Measurements from ENCODE around the gene MCOLN3.
"Not testable (repeated sequence)": the region's sequence is repeated elsewhere in the genome, so short reads cannot be mapped to it uniquely, and the experiment has no call there.

MCOLN3 gene

DNA sequence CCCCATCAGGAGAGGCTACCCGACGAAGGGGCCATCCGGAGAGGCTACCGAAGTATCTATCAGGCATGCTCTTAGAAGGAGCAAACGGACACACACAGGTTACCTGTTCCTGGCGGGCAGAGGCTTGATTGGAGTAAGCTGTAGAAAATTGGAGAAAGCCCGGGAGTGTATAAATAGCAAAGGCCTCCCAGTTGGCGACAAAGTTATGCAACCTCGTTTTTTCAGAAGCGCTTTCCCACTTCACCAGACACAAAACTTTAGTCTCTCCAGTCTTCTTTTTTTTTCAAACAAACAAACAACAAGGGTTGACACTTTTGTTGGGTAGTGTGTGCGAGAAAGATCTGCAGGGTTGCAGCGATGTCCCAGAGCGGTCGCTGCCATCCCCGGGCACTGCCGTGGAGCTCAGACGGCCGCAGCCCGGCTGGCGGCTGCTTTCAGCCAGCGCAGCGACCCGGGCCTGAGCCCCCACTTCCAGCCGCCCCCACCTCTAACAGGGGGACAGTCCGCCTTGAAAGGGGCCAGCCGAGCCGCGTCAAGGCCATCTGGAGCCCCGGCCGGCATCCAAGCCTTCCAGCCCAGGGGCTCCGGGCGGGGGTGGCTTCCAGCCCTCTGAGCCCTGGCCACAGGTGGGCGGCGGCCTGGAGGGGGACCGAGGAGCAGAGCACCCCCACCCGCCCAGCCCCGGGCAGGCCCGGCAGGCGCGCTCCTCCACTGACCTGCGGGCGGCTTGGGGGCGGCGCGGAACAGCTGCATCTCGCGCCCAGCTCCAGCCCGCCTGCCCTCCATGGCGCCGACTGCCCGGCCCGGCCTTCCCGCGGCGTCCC lies 616 bp downstream of the MCOLN3 start:
- DNase-seq: no peak

DNA sequence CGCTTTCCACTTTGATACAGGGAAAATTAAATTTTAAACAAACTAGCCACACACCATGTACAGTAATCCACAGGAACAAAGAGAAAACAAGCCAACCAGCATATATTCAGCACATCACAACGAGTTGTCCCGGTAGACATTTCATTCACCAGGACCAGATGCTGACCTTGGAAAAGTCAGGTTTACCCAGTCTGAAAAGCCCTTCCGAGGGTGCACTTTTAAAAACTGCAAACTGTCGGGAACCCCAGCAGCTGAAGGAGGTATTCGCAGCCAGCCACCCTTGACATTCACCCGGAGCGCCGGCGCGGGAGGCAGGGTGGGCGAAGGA lies 1.2 kb downstream of the MCOLN3 start:
- DNase-seq: no peak

DNA sequence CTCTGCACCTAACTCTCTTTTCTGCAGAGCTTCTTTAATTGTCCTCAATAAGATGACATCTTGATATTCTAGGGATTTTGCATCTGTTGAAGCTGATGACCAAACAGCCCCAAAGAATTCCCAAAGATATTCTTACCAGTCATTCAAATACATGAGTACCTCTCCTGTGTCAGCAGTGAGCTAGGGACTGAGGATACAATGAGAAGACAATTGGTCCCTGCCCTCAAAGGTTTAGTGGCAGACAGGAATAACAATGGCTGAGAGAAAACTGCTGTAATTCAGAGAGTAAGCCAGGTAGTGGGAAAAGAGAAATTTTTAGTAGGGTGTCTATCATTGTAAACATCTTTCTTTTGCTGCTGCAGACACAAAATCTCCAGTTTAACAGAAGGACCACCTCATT lies 5.9 kb downstream of the MCOLN3 start:
- no peak for DNase-seq

DNA sequence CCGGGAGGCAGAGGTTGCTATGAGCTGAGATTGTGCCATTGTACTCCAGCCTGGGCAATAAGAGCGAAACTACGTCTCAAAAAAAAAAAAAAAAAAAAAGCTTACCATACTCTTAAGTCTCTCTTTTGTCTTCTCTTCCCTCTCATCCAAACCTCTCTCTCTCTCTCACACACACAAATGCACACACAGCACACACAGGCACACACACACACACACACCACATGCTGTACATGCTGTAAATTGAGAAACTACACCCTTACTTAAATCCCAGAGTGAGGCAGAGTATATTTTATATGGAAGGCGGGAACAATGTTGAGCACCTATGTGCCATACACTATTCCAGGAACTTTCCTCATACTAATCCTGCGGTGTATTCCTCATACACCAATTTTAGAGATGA lies 6.5 kb downstream of the MCOLN3 start:
- DNase-seq: no peak

DNA sequence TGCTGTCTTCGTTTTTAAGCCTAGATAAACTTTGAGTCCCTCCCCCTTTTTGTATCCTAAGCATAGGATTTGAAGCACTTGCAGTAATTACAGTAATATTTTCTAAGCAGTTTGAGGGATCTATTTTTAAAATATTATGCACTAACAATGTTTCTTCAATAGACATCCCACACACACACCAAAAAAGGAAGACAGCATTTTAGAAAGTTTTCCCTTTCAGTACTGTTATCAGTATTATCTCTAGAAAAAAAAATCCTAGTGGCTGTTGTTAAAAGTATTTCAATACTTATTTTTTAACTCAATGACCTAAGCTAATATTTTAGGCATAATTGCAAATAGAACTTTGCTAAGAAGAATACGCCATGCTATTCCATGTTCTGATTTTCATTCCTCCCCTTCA lies 15.1 kb downstream of the MCOLN3 start:
- DNase-seq: no peak

DNA sequence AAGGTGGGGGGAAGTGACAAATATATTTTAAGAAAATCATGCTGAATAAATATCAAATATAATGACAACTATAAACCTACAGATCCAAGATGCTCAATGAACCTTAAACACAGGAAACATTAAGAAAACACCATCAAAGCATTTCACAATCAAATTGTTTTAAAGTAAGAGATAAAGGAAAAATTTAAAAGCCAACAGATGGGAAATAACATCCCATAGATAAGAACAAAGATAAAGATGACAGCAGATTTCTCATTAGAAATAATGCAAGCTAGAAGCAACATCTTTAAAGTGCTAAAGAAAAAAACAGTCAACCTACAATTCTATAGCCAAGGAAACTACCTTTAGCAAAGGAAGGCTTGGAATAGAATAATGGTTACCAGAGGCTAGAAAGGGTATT lies 17.8 kb downstream of the MCOLN3 start:
- no peak for DNase-seq

DNA sequence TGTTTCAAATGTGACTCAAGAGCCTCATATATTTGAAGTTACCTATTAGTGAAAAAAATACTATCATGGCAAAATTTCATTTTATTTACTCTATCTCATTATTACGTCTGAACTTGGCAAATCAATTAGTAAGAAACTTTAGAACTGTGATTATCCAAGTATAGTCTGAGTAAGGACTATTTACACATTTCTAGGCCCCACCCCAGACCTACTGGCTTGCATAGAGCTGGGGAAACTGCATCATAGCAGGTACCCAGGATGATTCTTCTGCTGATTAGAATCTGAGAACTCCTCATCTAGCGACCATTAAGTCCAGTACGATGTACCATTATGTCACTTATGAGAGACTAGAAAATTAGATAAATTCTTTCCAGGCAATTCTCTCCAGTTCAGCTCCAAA lies 20.1 kb downstream of the MCOLN3 start:
- DNase-seq: no peak

DNA sequence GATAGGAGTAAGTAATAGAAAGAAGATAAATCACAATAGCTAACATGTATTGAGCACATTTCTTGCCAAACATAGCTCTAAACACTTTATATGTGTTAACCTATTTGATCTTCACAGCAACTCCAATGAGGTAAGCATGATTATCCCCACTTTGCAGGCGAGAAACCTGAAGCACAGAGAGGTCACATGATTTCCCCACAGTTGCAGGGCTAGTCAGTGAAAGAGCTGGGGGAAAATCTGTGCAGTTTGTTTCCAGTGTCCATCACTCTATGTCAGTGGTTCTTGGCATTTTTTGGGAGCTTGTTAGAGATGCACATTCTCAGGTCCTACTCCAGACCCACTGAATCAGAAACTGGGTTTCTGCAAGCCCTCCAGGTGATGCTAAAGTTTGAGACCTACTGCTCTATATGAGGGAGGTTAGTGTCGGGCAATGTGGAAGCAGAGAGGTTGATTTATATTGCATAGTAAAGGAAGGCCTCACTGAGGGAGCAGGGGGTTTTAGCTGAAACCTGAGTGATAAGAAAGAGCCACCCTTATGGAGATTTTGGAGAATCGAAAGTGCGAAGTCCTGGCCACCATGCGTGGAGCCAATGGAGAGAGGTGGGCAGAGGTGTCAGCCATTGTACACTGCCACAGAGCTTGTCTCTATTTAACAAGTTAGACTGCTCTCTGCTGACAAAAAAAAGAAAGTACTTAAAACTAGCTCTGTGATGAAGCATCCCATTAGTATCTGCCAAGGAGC lies 20.9 kb downstream of the MCOLN3 start:
- peak; percentile 14 for DNase-seq

DNA sequence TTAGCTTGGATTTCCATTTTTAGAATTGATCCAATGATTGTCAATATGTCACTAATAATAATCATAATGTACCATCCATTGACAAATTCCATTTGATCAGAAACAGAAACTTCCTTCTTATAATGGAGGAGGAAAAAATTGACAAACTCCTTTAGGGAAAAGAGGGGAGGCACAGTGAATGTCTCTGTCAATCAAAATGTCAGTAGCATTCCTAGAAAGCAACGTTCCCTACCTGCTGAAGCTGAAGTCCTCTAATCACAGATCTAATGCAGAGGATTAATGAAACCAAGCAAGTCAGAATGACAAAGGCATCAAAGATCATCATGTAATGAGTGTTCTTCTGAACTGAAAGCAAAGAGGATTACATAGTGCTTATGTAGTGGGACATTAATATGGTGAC lies 22.4 kb downstream of the MCOLN3 start:
- no peak for DNase-seq

DNA sequence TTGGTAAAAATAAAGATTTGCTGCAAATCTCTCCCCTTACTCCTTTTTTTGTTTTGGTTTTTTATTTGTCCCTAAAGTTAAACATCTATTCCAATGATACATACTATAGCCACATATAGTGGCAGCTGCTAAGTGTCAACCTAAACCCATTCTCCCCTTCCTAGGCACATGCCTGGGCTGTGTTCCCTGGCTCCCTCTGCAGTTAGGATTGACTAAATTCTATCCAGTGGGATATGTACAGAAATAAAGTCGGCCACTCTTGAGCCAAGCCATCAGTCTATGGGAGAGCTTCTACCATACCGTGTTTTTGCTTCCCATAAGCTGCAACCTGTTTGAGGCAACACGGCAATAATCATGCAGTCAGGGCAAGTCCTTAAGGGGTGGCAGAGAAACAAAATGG lies 23.6 kb downstream of the MCOLN3 start:
- DNase-seq: no peak

DNA sequence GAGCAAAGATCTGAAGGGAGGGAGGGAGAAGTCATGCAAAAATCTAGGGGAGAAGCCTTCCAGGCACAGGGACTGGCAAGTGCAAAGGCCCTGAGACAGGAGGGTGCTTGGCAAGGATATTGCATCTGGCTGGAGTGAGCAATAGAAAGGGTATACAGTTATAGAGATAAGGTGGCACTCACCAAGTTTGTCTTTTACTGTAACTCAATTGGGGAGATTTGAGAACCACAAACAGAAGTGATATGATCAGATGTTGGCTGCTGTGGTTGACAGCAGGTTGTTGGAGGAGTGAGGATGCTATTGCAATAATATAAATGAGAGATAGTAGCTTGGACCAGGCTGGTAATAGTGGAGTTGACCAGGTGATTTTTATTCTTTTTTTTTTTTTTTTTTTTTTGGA lies 25.6 kb downstream of the MCOLN3 start:
- DNase-seq: no peak

DNA sequence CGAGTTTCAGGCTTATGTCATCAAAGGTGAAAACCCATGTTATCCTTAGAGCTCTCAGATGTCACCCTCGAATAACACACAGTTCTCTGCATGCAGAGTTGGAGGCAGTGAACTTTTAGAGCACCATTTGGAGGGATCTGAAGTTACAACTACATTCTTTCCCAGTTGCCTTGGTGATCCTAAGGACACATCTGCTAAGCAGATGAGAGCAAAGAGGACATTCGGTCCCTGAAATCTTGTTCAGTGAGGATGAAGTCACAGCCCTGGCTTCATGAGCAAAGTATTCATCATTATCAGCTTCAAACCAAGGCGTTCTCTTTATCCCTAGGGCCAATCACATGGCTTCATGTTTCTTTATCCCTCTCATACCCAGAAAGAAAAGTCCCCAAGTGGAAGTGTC lies 28.3 kb downstream of the MCOLN3 start:
- DNase-seq: no peak

DNA sequence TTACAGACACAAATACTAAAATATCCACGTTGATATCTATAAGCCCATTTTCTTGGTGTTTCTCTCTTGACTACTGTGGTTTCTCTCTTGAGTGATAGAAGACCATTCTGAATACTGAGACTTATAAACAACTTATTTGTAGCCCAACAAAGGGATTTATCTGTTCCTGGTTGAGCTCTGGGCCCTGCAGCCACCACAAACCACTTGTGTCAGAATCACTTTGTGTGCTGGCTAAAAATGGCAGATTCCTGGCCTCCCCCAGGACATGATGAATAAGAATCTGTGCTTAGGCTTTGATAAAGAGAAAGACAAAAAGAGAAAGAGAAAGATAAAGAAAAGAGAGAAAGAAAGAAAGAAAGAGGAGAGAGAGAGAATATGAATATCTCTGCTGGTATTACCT lies 32.5 kb downstream of the MCOLN3 start:
- DNase-seq: no peak

DNA sequence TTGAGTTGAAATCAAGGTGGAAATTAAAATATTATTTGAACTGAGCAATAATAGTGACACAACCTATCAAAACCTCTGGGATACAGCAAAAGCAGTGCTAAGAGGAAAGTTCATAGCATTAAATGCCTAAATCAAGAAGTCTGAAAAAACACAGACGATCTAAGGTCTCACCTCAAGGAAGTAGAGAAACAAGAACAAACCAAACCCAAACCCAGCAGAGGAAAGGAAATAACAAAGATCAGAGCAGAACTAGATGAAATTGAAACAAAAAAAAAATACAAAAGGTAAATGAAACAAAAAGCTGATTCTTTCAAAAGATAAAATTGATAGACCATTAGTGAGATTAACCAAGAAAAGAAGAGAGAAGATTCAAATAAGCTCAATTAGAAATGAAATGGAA lies 42.7 kb downstream of the MCOLN3 start:
- DNase-seq: not testable (repeated sequence)

DNA sequence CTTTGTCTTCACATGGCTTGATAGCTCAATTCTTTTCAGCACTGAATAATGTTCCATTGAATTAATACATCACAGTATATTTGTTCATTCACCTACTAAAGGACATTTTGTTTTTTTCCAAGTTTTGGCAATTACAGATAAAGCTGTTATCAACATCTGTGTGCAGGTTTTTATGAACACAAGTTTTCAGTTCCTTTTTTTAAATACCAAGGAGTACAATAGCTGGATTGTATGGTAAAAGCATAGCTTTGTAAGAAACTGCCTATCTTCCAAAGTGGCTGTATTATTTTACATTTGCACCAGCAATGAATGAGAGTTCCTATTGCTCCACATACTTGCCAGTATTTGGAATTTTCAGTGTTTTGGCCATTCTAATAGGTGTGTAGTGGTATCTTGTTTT lies 46.6 kb downstream of the MCOLN3 start:
- no peak for DNase-seq

DNA sequence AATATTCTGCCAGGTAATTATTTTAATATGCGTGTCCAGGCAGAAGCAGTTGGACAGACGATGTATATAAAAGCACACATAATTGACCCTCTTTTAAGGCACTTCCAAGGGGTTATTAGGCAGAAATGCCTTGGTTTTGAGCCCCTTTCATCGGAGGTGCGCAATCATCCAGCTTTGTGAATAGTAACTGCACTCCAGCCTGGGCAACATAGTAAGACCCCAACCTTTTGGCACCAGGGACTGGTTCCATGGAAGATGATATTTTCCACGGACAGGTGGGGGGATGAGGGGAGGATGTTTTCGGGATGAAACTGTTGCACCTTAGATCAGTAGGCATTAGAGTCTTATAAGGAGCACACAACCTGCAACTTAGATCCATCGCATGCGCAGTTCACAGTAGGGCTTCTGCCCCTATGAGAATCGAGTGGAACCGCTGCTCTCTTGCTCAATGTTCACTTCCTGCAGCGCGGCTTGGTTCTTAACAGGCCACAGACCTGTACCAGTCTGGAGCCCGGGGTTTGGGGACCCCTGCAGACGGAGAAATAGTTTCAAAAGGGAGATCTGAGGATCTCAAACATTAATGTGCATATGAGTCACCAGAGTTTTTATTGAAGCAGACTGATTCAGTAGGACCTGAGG lies 49.5 kb downstream of the MCOLN3 start:
- peak; percentile 35 for DNase-seq

DNA sequence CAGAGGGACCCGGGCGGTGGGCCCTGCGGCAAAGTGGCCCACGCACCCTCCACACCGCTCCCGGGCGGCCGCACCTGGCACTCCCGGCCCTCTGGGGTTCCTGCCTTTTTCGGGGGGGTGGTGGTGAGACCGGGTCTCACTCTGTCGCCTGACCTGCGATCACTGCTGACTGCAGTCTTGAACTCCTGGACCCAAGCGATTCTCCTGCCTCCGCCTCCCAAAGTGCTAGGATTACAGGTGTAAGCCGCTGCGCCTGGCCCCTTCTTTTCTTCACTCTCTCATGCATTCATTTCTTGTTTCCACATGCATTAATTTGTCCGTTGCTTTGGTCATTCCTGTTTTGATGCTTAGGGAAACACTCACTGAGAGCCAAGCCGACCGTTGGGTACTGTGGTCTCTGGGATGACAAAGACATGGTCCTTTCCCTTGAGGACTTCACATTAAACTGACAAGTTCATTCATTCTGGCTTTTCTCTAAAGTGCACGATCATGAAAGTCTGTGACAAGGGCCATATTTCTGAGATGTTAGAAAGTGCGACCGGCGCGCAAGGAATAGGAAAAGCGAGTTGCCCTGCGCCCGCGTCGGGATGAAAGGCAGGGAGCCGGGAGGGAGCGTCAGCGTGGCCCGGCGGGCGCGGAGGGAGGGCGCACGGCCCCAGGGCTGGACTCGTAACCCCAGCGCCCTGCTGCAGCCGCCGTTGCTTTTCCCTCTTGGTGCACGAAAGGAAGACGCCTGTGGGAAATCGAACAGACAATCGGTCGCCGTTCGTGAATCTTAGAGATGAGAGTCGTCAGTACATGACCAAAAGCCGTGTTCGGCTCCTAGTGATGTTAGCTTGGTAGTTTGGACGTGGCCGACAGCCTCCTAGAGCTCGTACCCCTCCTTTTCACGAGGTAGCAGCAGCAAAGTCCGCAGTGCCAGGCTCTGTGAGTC lies 50.4 kb downstream of the MCOLN3 start:
- no peak for DNase-seq

DNA sequence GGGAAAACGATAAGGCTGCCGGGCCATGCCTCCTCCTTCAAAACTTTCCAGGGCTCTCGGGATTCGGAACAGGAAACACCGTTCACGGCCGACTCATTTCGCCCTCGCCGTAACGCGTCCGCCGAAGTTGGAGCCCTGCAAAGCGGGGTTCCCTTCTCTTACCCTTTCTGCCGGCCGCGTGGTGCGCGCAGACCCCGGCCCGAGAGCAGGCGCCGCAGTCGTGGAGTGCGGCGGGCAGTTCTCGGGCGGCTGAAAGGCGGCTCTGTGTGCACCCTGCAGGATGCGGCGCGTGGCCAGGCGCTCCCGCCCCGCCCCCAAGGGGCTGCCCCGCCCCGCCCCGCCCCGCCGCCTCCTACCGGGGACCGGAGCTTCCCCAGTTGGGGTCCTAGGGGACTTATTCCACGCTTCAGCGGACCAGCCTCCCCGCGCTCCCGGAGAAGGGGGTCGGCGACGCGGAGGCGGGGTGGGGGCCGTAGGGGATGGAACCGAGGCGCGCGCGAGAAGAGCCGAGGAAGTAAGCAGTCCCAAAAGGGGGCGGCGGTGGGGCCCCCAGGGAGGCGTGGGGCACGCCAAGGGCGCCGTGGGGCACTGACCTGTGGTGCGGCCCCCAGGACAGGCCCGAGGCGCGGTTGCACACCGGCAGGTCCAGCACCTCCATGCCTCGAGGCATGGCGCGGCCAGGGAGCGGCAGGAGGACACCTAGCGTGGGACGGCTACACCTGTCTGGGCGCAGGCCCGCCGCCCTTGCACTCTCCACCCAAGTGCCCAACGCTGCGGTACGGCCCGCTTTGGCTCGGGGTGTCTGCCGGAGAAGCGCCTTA lies 51.2 kb downstream of the MCOLN3 start, which contains the start of gene MCOLN2:
Gene MCOLN2, minus strand, starts transcription at position 268 of the 821 bp plus-strand sequence. Its CDS starts 241 bp downstream, at position 27.
- DNase-seq: no peak

DNA sequence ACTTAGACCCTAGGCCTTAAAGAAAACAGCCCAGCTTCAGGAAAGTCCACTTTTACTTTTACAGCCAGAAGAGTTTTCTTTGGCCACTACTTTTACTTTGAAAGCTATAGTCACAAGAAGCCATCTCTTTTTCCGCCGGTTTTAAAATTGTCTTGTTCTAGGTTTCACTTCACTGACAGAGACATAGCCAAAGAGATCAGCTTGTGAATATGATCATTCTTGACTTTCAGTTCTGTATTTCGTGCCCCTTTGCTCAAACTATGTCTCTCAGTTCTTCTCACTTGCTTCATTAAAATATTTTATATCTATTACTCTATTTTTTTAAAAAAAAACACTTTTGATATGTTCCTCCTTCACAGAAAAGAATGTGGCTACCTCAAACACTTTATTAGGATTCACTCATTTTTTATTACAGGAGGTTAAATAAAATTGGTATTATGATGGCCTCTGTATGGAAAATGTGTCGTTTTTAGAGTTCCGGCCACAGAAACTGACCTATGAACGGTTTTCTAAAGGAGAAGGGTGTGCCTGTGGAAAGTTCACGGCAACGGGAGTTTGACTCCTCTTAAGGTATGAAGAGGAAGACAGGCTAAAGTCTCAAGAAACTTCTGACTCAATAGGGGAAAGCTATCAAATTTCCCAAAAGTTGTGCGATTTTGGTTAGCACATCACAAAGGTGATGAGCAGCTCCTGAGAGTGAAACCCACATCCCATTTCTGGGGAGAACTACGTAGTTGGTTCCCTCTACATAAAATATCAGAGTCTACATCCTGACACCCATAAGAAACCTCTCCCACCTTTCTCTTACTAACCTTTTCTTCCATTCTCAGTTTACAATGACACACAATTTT lies 52.6 kb downstream of the MCOLN3 start:
- DNase-seq: no peak

DNA sequence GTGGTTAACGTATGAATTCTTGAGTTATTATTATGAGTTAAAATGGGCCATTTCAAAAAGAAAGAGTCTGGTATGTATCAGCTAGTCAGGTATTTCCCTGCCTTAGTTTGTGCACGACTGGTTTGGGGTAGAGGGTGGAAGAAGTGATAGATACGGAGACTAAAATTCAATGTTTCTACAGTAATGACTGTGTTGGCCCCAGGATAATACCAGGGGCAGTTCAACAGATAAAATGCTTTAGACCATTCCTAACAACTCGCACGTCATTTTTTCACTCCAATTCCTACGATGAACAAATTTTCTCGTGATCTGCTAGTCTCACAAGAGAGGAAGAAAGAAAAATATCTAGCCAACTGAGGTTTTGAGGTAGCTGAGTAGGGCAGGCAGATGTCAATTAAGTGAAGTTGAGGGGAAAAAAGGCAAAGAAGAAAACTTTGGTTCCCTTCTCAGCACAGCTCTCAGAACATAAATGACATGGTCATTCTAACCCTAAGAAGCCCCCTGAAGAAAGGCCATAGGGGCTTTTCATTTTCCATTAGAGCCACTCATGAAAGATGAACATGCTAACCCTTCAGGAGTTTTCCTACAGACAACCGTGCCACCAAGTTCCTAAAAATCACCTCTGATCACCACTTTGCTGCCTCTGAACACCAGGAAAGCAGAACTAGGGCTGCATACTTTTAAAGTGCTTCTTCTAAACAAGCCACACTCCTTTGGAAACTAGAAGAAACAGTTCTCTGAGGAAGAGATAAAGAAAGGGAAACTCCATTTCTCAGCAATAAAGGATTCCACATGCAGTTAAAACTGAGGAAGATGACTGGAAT lies 57.0 kb downstream of the MCOLN3 start:
- DNase-seq: no peak

All from activated T-cell treated with anti-CD3 and anti-CD28 coated beads for 4 hours (primary cell).